Ovary (tissue), 9 donors: ENCODE data around the gene GRM8. TPM values are rescaled to one million over a fixed set of nuclear protein-coding genes. Genes with fewer than 3 reads are reported as not detected.
"Not testable (repeated sequence)": the region's sequence is repeated elsewhere in the genome, so short reads cannot be mapped to it uniquely, and the experiment has no call there.

Experiments used
- DNase-seq, 5 donors: peaks; one replicate each; pipeline ENCODE4 v3.0.0-alpha.2; 2019 to 2020
- H3K27ac ChIP-seq, 2 donors: fragments of 200-600 bp; one replicate each; pipeline versions ENCODE4 v1.5.1 to v1.8.0; 2019 to 2022
- H3K27me3 ChIP-seq: fragments of 200-600 bp; one replicate; pipeline ENCODE4 v1.8.0; 2022
- H3K36me3 ChIP-seq: fragments of 200-600 bp; sonication (generic); one replicate; pipeline ENCODE4 v1.5.1; 2019
- H3K4me1 ChIP-seq: one replicate; pipeline ENCODE4 v1.8.1; 2013; ENCODE audit warnings: mild to moderate bottlenecking, moderate library complexity; ENCODE audit not compliant: insufficient read depth
- H3K4me3 ChIP-seq: fragments of 200-600 bp; sonication (generic); one replicate; pipeline ENCODE4 v1.5.1; 2017
- H3K9me3 ChIP-seq, 2 donors: fragments of 200-600 bp in 1 of 2; sonication (generic) in 1 of 2; one replicate each; pipeline versions ENCODE4 v1.5.1 to v1.8.1; 2013 to 2019; ENCODE audit warnings: mild to moderate bottlenecking in 1 of 2, moderate library complexity in 1 of 2
- EP300 ChIP-seq: sonication (generic); formaldehyde crosslinking; IDR thresholded peaks from one replicate; pipeline ENCODE4 v1.6.1; 2017; ENCODE audit warnings: antibody characterized with exemption
- POLR2A ChIP-seq: fragments of 450-650 bp; IDR thresholded peaks from one replicate; pipeline ENCODE4 v1.6.1; 2017; ENCODE audit warnings: antibody characterized with exemption, mild to moderate bottlenecking, moderate library complexity
- WGBS, 3 donors: extraction: QIAGEN DNeasy Blood & Tissue Kit in 1 of 3; methylation state at CpG; one replicate each; pipeline versions ENCODE4 v1.1.5 to v1.1.7; 2013 to 2017; 5-methylcytosine and 5-hydroxymethylcytosine counted together
- intact Hi-C, 4 donors: fragments of 100-400 bp; cut with DNase I; formaldehyde crosslinking; loops; one replicate each; pipeline versions ENCODE4 v1.11.0 to v1.15.1; 2022 to 2023
- polyA plus RNA-seq, 2 donors: library from polyadenylated mRNA; stranded (reverse); fragments of 200-250 nt in 1 of 2; fragments of 350-450 nt in 1 of 2; fragmentation: Illumina TruSeq in 1 of 2; extraction: RNeasy Lipid Tissue Mini Kit (QIAGEN cat#74804) in 1 of 2; gene quantifications; one replicate each; pipeline ENCODE4 v1.2.3, GENCODE V29; 2013 to 2014
- total RNA-seq, 7 donors: library from RNA; depleted of rRNA in 2 of 7; stranded (reverse); fragments of >200 nt in 2 of 7; fragmentation: NEBNext Ultra II Directional in 3 of 7; extraction: Animal tissue kit (Norgen Biotek cat#: 25700) in 3 of 7; gene quantifications; one replicate each; pipeline versions ENCODE4 v1.1.0 to v1.2.4, GENCODE V29; 2016 to 2023
- TF ChIP-seq, protein P1 (sequence below), 3 donors: fragments of 450-650 bp in 2 of 3; fragments of 200-600 bp in 1 of 3; IDR thresholded peaks; one replicate each; pipeline versions ENCODE4 v1.5.1 to v1.8.0; 2016 to 2022; ENCODE audit warnings: antibody characterized with exemption in 3 of 3, mild to moderate bottlenecking in 1 of 3
- donor health status: DM: no; HTN: no; CAD: no; lungs with moderate emphysema.
- donor health status: DM: no; HTN: no; CAD: no.
- donor health status: Bipolar disorder and iron deficiency.
- donor health status: DM: yes; HTN: yes; CAD: no.
- donor health status: DM: no; HTN: no; CAD: no.
- donor health status: DM: yes; HTN: yes; CAD: no.

GRM8 gene
- total and polyA plus RNA-seq, 9 donors: 0.38 to 4.0 (median 1.0) TPM; not detected in 1

DNA sequence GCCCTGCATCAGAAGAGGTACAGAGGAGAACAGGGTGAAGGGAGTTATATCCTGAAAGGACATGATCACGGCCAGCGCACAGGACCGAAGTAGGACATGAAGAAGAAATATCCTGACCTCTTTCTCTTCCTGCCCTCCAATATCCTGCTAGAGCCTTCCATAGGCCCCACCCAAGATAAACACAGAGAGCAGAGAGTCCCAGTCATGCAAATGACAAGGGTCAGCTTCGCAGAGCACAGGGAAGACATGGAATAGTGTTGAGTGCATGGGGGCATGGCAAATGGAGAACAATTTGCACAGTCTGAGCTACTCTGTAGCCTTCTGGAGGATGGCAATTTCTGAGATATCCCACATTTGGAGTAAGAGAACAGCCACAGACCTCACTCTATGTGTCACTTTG is 371.4 kb downstream of the GRM8 start:
- Histone ChIP-seq H3K9me3 (no peaks in the 10 kb centered on the region), H3K4me1 (no peaks in the 10 kb centered on the region), H3K4me3 (no peak overlapping the region), H3K36me3 (no peaks in the 10 kb centered on the region), H3K27me3 (no peaks in the 10 kb centered on the region), H3K27ac (no peak overlapping the region)
- TF ChIP-seq POLR2A (no peak), EP300 (no peak)
- TF ChIP-seq, protein P1, sequence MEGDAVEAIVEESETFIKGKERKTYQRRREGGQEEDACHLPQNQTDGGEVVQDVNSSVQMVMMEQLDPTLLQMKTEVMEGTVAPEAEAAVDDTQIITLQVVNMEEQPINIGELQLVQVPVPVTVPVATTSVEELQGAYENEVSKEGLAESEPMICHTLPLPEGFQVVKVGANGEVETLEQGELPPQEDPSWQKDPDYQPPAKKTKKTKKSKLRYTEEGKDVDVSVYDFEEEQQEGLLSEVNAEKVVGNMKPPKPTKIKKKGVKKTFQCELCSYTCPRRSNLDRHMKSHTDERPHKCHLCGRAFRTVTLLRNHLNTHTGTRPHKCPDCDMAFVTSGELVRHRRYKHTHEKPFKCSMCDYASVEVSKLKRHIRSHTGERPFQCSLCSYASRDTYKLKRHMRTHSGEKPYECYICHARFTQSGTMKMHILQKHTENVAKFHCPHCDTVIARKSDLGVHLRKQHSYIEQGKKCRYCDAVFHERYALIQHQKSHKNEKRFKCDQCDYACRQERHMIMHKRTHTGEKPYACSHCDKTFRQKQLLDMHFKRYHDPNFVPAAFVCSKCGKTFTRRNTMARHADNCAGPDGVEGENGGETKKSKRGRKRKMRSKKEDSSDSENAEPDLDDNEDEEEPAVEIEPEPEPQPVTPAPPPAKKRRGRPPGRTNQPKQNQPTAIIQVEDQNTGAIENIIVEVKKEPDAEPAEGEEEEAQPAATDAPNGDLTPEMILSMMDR (IDR thresholded peaks at IDR 0.05): no peak
- WGBS, 3 donors: 91 to 92% (median 92%) methylated on average over 4 of the region's 4 CpGs
- DNase-seq: no peak
- intact Hi-C loops: no loop called here

- H3K27me3 ChIP-seq, H3K4me3 ChIP-seq, H3K4me1 ChIP-seq, H3K36me3 ChIP-seq, H3K27ac ChIP-seq, DNase-seq, intact Hi-C loops, H3K9me3 ChIP-seq: not testable (repeated sequence)
- WGBS, 3 donors: 11 to 39% (median 13%) methylated on average over 3 of the region's 3 CpGs
Observed at GRCh38 chr7:126876536-126876935, 376.2 kb downstream of the GRM8 start.

GRCh38 chr7:126856691-126857291 is 395.9 kb downstream of the GRM8 start:
- intact Hi-C loops: no loop called here
- Histone ChIP-seq H3K4me3 (no peak overlapping the region), H3K36me3 (no peaks in the 10 kb centered on the region), H3K27me3 (no peaks in the 10 kb centered on the region), H3K27ac (no peak overlapping the region), H3K4me1 (no peaks in the 10 kb centered on the region), H3K9me3 (no peaks in the 10 kb centered on the region)
- no peak for DNase-seq
- WGBS, 3 donors: 49 to 53% (median 51%) methylated on average over 2 of the region's 2 CpGs
- no peak for TF ChIP-seq EP300
- TF ChIP-seq, protein P1 (IDR thresholded peaks at IDR 0.05): no peak
- TF ChIP-seq POLR2A: no peak

- DNase-seq: no peak
- Histone ChIP-seq H3K4me1 (no peaks in the 10 kb centered on the region), H3K36me3 (no peaks in the 10 kb centered on the region), H3K27me3 (no peaks in the 10 kb centered on the region), H3K4me3 (no peak overlapping the region), H3K9me3 (no peaks in the 10 kb centered on the region), H3K27ac (no peak overlapping the region)
- intact Hi-C loops: no loop called here
- TF ChIP-seq EP300 (no peak), POLR2A (no peak)
- TF ChIP-seq, protein P1 (IDR thresholded peaks at IDR 0.05): no peak
Observed at GRCh38 chr7:126845331-126845730, 407.4 kb downstream of the GRM8 start.

GRCh38 chr7:126843883-126844282 is 408.9 kb downstream of the GRM8 start:
- intact Hi-C loops: no loop called here
- Histone ChIP-seq H3K27me3 (no peaks in the 10 kb centered on the region), H3K4me1 (no peaks in the 10 kb centered on the region), H3K4me3 (no peak overlapping the region), H3K27ac (no peak overlapping the region), H3K9me3 (no peaks in the 10 kb centered on the region), H3K36me3 (no peaks in the 10 kb centered on the region)
- TF ChIP-seq, protein P1 (IDR thresholded peaks at IDR 0.05): no peak
- TF ChIP-seq EP300: no peak
- no peak for DNase-seq
